ENCODE measurements around the gene OIP5. TPM values are rescaled to one million over a fixed set of nuclear protein-coding genes. Genes with fewer than 3 reads are reported as not detected.

OIP5 gene
- total and polyA plus RNA-seq, 10 of the 15 experiments (the other 5 are each of a cell fraction or from before 2014, with no cell fraction given) = 4.8 to 61.4 (median 22.1) TPM

GRCh38 chr15:41286665-41287333, 45.6 kb downstream of the OIP5 start:
- 99% methylated on average over 6 of the region's 6 CpGs for whole genome bisulfite sequencing (ENCODE audit: insufficient coverage, insufficient replicate concordance, low lambda C conversion rate, missing lambda C conversion rate)
- Histone ChIP-seq H3K36me3 (ENCODE audit: control insufficient read depth in 2 of 2, insufficient read depth in 2 of 2, low read length in 1 of 2) (peaks cover 3 to 19% of the 10 kb centered on the region in 2 experiments), H3K4me2 (ENCODE audit: control insufficient read depth, insufficient read depth) (peak overlapping the region; percentile 51; the same call in 1 of the 2 replicates), H3K79me2 (ENCODE audit: control insufficient read depth, insufficient read depth, low read length) (peaks cover 44% of the 10 kb centered on the region), H3K27me3 (replicated peaks in 1 of 2; ENCODE audit: control insufficient read depth in 2 of 2, insufficient read depth in 2 of 2, low read length in 1 of 2) (no peaks in the 10 kb centered on the region), H3K4me1 (ENCODE audit: control insufficient read depth, insufficient read depth, low read length) (peaks cover 18% of the 10 kb centered on the region), H3K4me3 (peak overlapping the region; percentile 23; the same call in 1 of the 2 replicates), H3K9me3 (replicated peaks; ENCODE audit: control insufficient read depth, insufficient read depth, low read length) (peaks cover 2% of the 10 kb centered on the region), H4K20me1 (ENCODE audit: control insufficient read depth, insufficient read depth) (no peaks in the 10 kb centered on the region), H3K9ac (ENCODE audit: control insufficient read depth, insufficient read depth, low read length) (no peak overlapping the region), H2AFZ (ENCODE audit: control insufficient read depth, low read depth, low read length) (no peak overlapping the region), H3K27ac (ENCODE audit: control insufficient read depth, insufficient read depth) (no peak overlapping the region)
- in situ Hi-C loops (cut with MboI) = no loop called here
- SMC1A ChIA-PET (ENCODE audit: uncharacterized antibody, unreplicated experiment) = interaction anchor here (0.6 to 2.2 kb wide), 3 partner anchors 37 to 180 kb away, joined by 4 to 6 read pairs (median 5); no protein-coding TSS in a partner anchor
- CTCF ChIA-PET = interaction anchor here (0.6 to 1.7 kb wide), 6 partner anchors 30 to 504 kb away, joined by 3 to 10 read pairs (median 4); partner anchors contain the start of genes CHP1 and EXD1
- TF ChIP-seq, protein P1, sequence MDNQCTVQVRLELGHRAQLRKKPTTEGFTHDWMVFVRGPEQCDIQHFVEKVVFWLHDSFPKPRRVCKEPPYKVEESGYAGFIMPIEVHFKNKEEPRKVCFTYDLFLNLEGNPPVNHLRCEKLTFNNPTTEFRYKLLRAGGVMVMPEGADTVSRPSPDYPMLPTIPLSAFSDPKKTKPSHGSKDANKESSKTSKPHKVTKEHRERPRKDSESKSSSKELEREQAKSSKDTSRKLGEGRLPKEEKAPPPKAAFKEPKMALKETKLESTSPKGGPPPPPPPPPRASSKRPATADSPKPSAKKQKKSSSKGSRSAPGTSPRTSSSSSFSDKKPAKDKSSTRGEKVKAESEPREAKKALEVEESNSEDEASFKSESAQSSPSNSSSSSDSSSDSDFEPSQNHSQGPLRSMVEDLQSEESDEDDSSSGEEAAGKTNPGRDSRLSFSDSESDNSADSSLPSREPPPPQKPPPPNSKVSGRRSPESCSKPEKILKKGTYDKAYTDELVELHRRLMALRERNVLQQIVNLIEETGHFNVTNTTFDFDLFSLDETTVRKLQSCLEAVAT (IDR thresholded peaks at IDR 0.05) = 0 out of 2 replicates have a peak, but pooled peaks have one; percentile 41
- no peak for TF ChIP-seq POLR2A (IDR thresholded peaks at IDR 0.05; ENCODE audit: low read depth, low read length)
- RAD21 ChIA-PET (ENCODE audit: unreplicated experiment) = interaction anchor here (0.6 kb wide), 2 partner anchors 16 to 99 kb away, joined by 3 read pairs; no protein-coding TSS in a partner anchor
- POLR2A ChIA-PET = interaction anchor here (0.6 to 2.3 kb wide), 3 partner anchors 18 to 53 kb away, joined by 3 to 8 read pairs (median 3); partner anchors contain the start of genes NUSAP1 and OIP5
- no TSS peak for BruUV-seq (replicated peaks)
- intact Hi-C loops (cut with micrococcal nuclease; ENCODE audit: unreplicated experiment) = no loop called here
- FAIRE-seq = no peak
- no peak for DNase-seq (ENCODE audit: low read depth, low spot score)
- ATAC-seq = no peak

DNA sequence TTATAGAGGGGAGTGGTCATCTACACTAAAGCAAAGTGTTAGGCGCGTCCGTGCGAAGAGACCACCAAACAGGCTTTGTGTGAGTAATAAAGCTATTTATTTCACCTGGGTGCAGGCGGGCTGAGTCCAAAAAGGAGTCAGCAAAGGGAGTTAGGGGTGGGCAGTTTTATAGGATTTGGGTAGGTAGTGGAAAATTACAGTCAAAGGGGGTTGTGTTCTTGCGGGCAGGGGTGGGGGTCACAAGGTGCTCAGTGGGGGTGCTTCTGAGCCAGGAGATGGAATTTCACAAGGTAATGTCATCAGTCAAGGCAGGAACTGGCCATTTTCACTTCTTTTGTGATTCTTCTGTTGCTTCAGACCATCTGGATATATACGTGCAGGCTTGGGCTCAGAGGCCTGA, 47.1 kb downstream of the OIP5 start:
- WGBS (ENCODE audit: insufficient coverage, insufficient replicate concordance, low lambda C conversion rate, missing lambda C conversion rate) = 43% methylated on average over 7 of the region's 7 CpGs
- Histone ChIP-seq H3K4me2 (ENCODE audit: control insufficient read depth, insufficient read depth) (peak overlapping the region; percentile 83), H3K27ac (ENCODE audit: control insufficient read depth, insufficient read depth) (peak overlapping the region; percentile 95), H3K9me3 (replicated peaks; ENCODE audit: control insufficient read depth, insufficient read depth, low read length) (peaks cover 2% of the 10 kb centered on the region), H2AFZ (ENCODE audit: control insufficient read depth, low read depth, low read length) (no peak overlapping the region), H3K36me3 (ENCODE audit: control insufficient read depth in 2 of 2, insufficient read depth in 2 of 2, low read length in 1 of 2) (peaks cover 3 to 19% of the 10 kb centered on the region in 2 experiments), H4K20me1 (ENCODE audit: control insufficient read depth, insufficient read depth) (no peaks in the 10 kb centered on the region), H3K4me1 (ENCODE audit: control insufficient read depth, insufficient read depth, low read length) (peaks cover 6% of the 10 kb centered on the region), H3K79me2 (ENCODE audit: control insufficient read depth, insufficient read depth, low read length) (peaks cover 44% of the 10 kb centered on the region), H3K27me3 (replicated peaks in 1 of 2; ENCODE audit: control insufficient read depth in 2 of 2, insufficient read depth in 2 of 2, low read length in 1 of 2) (no peaks in the 10 kb centered on the region), H3K9ac (ENCODE audit: control insufficient read depth, insufficient read depth, low read length) (peak overlapping the region; percentile 96), H3K4me3 (peak overlapping the region; percentile 76)
- intact Hi-C loops (cut with micrococcal nuclease; ENCODE audit: unreplicated experiment) (no loop called here), in situ Hi-C loops (cut with MboI) (no loop called here)
- POLR2A ChIA-PET = interaction anchor here (0.6 to 2.3 kb wide), 2 partner anchors 48 to 106 kb away, joined by 5 to 8 read pairs; partner anchors contain the start of genes NUSAP1 and OIP5
- no peak for DNase-seq (ENCODE audit: low read depth, low spot score)
- SMC1A ChIA-PET (ENCODE audit: uncharacterized antibody, unreplicated experiment) = interaction anchor here (0.8 to 2.2 kb wide), 2 partner anchors 45 to 47 kb away, joined by 3 to 6 read pairs; partner anchors contain the start of genes NUSAP1 and OIP5
- FAIRE-seq = no peak
- TF ChIP-seq SUPT20H (IDR thresholded peaks at IDR 0.05; ENCODE audit: borderline replicate concordance, control insufficient read depth, low read depth, low read length) = no peak
- TF ChIP-seq, protein P1 (IDR thresholded peaks at IDR 0.05) = 0 out of 2 replicates have a peak, but pooled peaks have one; percentile 33
- CTCF ChIA-PET = interaction anchor here (0.6 to 1.7 kb wide), 5 partner anchors 10 to 194 kb away, joined by 3 to 10 read pairs (median 3); partner anchors contain the start of genes CHP1, EXD1 and OIP5
- ATAC-seq = no peak
- RAD21 ChIA-PET (ENCODE audit: unreplicated experiment) = no interaction called here
- BruUV-seq (replicated peaks) = no TSS peak
